ENCODE measurements around the gene VAPB.

The VAPB gene

GRCh38 chr20:58480551-58481336, 91.7 kb downstream of the VAPB start:
- TF ChIP-seq CSDC2 (CRISPR knock-in tag; IDR thresholded peaks at IDR 0.05) (no peak), ZFP30 (CRISPR knock-in tag; IDR thresholded peaks at IDR 0.05) (no peak), ARNTL (CRISPR knock-in tag; IDR thresholded peaks at IDR 0.05; ENCODE audit: borderline replicate concordance, low read depth) (no peak), BACH2 (CRISPR knock-in tag; IDR thresholded peaks at IDR 0.05; ENCODE audit: borderline replicate concordance) (no peak), SNAI2 (CRISPR knock-in tag; IDR thresholded peaks at IDR 0.05) (no peak), RARB (CRISPR knock-in tag; IDR thresholded peaks at IDR 0.05) (no peak), ZFP3 (CRISPR knock-in tag; IDR thresholded peaks at IDR 0.05) (no peak), ZNF8 (CRISPR knock-in tag; IDR thresholded peaks at IDR 0.05) (no peak), CREB5 (CRISPR knock-in tag; IDR thresholded peaks at IDR 0.05; ENCODE audit: low read depth) (no peak), ISL1 (CRISPR knock-in tag; IDR thresholded peaks at IDR 0.05) (no peak), ESRRG (CRISPR knock-in tag; IDR thresholded peaks at IDR 0.05) (no peak), ZNF565 (CRISPR knock-in tag; conservative IDR thresholded peaks at IDR 0.05; ENCODE audit: low read depth) (no peak), ZNF70 (CRISPR knock-in tag; IDR thresholded peaks at IDR 0.05) (no peak), TSHZ2 (CRISPR knock-in tag; IDR thresholded peaks at IDR 0.05) (no peak), PATZ1 (CRISPR knock-in tag; IDR thresholded peaks at IDR 0.05; ENCODE audit: borderline replicate concordance) (no peak), OSR1 (CRISPR knock-in tag; IDR thresholded peaks at IDR 0.05) (no peak), GLIS3 (CRISPR knock-in tag; IDR thresholded peaks at IDR 0.05) (no peak), TOX (CRISPR knock-in tag; IDR thresholded peaks at IDR 0.05; ENCODE audit: borderline replicate concordance) (no peak), POU6F1 (CRISPR knock-in tag; IDR thresholded peaks at IDR 0.05; ENCODE audit: borderline replicate concordance, low read depth) (no peak)
- ATAC-seq = no peak

GRCh38 chr20:58481481-58482021, 92.5 kb downstream of the VAPB start:
- no peak for TF ChIP-seq ZNF565 (CRISPR knock-in tag; conservative IDR thresholded peaks at IDR 0.05; ENCODE audit: low read depth)
- ATAC-seq = no peak

GRCh38 chr20:58482416-58482815, 93.4 kb downstream of the VAPB start:
- TF ChIP-seq TSHZ2 (CRISPR knock-in tag; IDR thresholded peaks at IDR 0.05) (no peak), SNAI2 (CRISPR knock-in tag; IDR thresholded peaks at IDR 0.05) (no peak), POU6F1 (CRISPR knock-in tag; IDR thresholded peaks at IDR 0.05; ENCODE audit: borderline replicate concordance, low read depth) (no peak), CREB5 (CRISPR knock-in tag; IDR thresholded peaks at IDR 0.05; ENCODE audit: low read depth) (no peak), ZC3H10 (CRISPR knock-in tag; IDR thresholded peaks at IDR 0.05) (no peak), ZNF565 (CRISPR knock-in tag; conservative IDR thresholded peaks at IDR 0.05; ENCODE audit: low read depth) (no peak)
- no peak for ATAC-seq
